ENCODE data around the gene PCCA. TPM values are rescaled to one million over a fixed set of nuclear protein-coding genes. Genes with fewer than 3 reads are reported as not detected.
A peak's percentile ranks its signal among the peaks of the same experiment; 100 is the strongest.

PCCA gene
- total and polyA plus RNA-seq, 2 of the 13 experiments (the other 11 are each of a cell fraction or from before 2014, with no cell fraction given): 15.0 to 32.2 TPM

DNA sequence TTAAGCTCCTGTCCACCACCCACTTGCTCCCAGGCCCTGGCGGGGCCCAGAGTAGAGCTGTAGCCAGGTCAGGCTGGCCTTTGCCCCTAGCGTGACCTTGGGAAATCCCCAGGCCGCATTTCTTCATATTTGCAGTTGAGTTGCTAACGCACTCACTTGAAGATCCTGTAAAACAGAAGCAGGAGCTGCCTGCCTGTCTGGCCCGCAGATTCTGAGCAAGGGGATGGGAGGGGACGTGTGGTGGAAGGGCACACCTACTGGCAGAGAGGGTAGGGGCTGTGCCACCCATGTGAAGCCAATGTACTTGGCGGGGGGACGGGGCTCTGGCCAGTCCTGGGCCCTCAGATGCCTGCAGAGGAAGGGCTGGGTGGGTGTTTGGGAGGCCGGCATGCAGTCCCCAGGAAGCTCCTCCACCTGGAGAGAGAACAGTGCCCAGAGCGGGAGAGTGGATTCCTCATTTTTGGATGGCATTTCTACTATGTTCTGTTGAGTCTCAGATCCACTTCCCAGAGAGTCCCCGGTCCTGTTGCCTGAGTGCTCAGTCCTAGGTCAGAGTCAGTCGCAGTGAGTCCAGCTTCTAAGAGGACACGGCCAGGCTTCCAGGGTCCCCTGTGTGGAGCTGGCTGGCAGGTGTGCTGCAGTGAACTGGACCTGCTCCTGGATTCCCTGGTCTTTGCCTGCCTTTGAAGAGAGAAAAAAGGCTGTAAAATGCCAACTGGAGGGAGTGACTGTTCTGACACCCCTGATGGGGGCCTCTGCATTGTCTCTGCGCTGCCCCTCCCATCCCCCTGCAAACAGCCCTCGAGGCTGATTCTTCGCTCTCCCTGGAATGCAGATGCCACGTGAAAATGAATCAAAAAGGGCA lies 436.8 kb downstream of the PCCA start (continued):
- TF ChIP-seq ZNF543 (CRISPR knock-in tag; IDR thresholded peaks at IDR 0.05) (no peak), HES4 (CRISPR knock-in tag; IDR thresholded peaks at IDR 0.05; ENCODE audit: borderline replicate concordance) (no peak), ZNF441 (CRISPR knock-in tag; IDR thresholded peaks at IDR 0.05; ENCODE audit: borderline replicate concordance) (no peak), KLF6 (CRISPR knock-in tag; IDR thresholded peaks at IDR 0.05) (no peak), ATAD3A (CRISPR knock-in tag; IDR thresholded peaks at IDR 0.05) (no peak), BRCA1 (CRISPR knock-in tag; IDR thresholded peaks at IDR 0.05) (0 out of 2 replicates have a peak, but pooled peaks have one; percentile 59), RORA (CRISPR knock-in tag; IDR thresholded peaks at IDR 0.05) (no peak), FOXO1 (CRISPR knock-in tag; IDR thresholded peaks at IDR 0.05) (peak; percentile 36; the same call in 1 of the 2 replicates), KDM6A (CRISPR knock-in tag; IDR thresholded peaks at IDR 0.05; ENCODE audit: low read depth) (peak; percentile 49; the same call in 1 of the 2 replicates), ATF7 (IDR thresholded peaks at IDR 0.05) (no peak), ATF7 (CRISPR knock-in tag; IDR thresholded peaks at IDR 0.05) (no peak), ELF3 (CRISPR knock-in tag; IDR thresholded peaks at IDR 0.05) (0 out of 2 replicates have a peak, but pooled peaks have one; percentile 17), RBAK (CRISPR knock-in tag; IDR thresholded peaks at IDR 0.05) (no peak), ZNF552 (CRISPR knock-in tag; IDR thresholded peaks at IDR 0.05; ENCODE audit: borderline replicate concordance) (no peak), CC2D1A (CRISPR knock-in tag; IDR thresholded peaks at IDR 0.05) (no peak), WIZ (CRISPR knock-in tag; IDR thresholded peaks at IDR 0.05) (no peak), CHD2 (IDR thresholded peaks at IDR 0.05; ENCODE audit: low read depth, low read length) (no peak), NBN (conservative IDR thresholded peaks at IDR 0.05) (no peak), HNF4A (CRISPR knock-in tag; IDR thresholded peaks at IDR 0.05) (peak; percentile 89)
- TF ChIP-seq, protein P1, sequence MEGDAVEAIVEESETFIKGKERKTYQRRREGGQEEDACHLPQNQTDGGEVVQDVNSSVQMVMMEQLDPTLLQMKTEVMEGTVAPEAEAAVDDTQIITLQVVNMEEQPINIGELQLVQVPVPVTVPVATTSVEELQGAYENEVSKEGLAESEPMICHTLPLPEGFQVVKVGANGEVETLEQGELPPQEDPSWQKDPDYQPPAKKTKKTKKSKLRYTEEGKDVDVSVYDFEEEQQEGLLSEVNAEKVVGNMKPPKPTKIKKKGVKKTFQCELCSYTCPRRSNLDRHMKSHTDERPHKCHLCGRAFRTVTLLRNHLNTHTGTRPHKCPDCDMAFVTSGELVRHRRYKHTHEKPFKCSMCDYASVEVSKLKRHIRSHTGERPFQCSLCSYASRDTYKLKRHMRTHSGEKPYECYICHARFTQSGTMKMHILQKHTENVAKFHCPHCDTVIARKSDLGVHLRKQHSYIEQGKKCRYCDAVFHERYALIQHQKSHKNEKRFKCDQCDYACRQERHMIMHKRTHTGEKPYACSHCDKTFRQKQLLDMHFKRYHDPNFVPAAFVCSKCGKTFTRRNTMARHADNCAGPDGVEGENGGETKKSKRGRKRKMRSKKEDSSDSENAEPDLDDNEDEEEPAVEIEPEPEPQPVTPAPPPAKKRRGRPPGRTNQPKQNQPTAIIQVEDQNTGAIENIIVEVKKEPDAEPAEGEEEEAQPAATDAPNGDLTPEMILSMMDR (CRISPR knock-in tag; IDR thresholded peaks at IDR 0.05): no peak
- TF ChIP-seq, protein P2, sequence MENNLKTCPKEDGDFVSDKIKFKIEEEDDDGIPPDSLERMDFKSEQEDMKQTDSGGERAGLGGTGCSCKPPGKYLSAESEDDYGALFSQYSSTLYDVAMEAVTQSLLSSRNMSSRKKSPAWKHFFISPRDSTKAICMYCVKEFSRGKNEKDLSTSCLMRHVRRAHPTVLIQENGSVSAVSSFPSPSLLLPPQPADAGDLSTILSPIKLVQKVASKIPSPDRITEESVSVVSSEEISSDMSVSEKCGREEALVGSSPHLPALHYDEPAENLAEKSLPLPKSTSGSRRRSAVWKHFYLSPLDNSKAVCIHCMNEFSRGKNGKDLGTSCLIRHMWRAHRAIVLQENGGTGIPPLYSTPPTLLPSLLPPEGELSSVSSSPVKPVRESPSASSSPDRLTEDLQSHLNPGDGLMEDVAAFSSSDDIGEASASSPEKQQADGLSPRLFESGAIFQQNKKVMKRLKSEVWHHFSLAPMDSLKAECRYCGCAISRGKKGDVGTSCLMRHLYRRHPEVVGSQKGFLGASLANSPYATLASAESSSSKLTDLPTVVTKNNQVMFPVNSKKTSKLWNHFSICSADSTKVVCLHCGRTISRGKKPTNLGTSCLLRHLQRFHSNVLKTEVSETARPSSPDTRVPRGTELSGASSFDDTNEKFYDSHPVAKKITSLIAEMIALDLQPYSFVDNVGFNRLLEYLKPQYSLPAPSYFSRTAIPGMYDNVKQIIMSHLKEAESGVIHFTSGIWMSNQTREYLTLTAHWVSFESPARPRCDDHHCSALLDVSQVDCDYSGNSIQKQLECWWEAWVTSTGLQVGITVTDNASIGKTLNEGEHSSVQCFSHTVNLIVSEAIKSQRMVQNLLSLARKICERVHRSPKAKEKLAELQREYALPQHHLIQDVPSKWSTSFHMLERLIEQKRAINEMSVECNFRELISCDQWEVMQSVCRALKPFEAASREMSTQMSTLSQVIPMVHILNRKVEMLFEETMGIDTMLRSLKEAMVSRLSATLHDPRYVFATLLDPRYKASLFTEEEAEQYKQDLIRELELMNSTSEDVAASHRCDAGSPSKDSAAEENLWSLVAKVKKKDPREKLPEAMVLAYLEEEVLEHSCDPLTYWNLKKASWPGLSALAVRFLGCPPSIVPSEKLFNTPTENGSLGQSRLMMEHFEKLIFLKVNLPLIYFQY (CRISPR knock-in tag; IDR thresholded peaks at IDR 0.05; ENCODE audit: borderline replicate concordance): no peak
- TF ChIP-seq, protein P3, sequence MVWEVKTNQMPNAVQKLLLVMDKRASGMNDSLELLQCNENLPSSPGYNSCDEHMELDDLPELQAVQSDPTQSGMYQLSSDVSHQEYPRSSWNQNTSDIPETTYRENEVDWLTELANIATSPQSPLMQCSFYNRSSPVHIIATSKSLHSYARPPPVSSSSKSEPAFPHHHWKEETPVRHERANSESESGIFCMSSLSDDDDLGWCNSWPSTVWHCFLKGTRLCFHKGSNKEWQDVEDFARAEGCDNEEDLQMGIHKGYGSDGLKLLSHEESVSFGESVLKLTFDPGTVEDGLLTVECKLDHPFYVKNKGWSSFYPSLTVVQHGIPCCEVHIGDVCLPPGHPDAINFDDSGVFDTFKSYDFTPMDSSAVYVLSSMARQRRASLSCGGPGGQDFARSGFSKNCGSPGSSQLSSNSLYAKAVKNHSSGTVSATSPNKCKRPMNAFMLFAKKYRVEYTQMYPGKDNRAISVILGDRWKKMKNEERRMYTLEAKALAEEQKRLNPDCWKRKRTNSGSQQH (CRISPR knock-in tag; IDR thresholded peaks at IDR 0.05; ENCODE audit: low read depth): no peak
- TF ChIP-seq, protein P4, sequence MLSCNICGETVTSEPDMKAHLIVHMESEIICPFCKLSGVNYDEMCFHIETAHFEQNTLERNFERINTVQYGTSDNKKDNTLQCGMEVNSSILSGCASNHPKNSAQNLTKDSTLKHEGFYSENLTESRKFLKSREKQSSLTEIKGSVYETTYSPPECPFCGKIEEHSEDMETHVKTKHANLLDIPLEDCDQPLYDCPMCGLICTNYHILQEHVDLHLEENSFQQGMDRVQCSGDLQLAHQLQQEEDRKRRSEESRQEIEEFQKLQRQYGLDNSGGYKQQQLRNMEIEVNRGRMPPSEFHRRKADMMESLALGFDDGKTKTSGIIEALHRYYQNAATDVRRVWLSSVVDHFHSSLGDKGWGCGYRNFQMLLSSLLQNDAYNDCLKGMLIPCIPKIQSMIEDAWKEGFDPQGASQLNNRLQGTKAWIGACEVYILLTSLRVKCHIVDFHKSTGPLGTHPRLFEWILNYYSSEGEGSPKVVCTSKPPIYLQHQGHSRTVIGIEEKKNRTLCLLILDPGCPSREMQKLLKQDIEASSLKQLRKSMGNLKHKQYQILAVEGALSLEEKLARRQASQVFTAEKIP (CRISPR knock-in tag; IDR thresholded peaks at IDR 0.05; ENCODE audit: borderline replicate concordance): no peak
